HCT116 (cell line): ENCODE data around the gene MBNL2. TPM values are rescaled to one million over a fixed set of nuclear protein-coding genes. Genes with fewer than 3 reads are reported as not detected.

Source experiments
- ATAC-seq: fragments of 200-7000 bp; cut with Tn5 transposase; 2 replicates; pipeline ENCODE4 v1.9.1; 2020; ENCODE audit warnings: mild to moderate bottlenecking, moderate library complexity
- BruUV-seq: library from RNA; stranded (reverse); fragments of 400-500 nt; replicated peaks from 2 replicates; lab custom pipeline; 2021; lab: Mats Ljungman, UMichigan
- CTCF ChIA-PET: fragments of 300-600 bp; sonication (Branson Sonifier 250); formaldehyde crosslinking; loops from one replicate; lab custom pipeline; 2021; ENCODE audit warnings: antibody characterized with exemption; lab: Charles Lee
- POLR2A ChIA-PET: fragments of 300-600, 350-600 bp; sonication (Branson Sonifier 250); formaldehyde crosslinking; loops from one replicate; lab custom pipeline; 2021; ENCODE audit warnings: antibody characterized with exemption; lab: Charles Lee
- RAD21 ChIA-PET, 2 experiments: fragments of 300-600 bp; sonication (Branson Sonifier 250); formaldehyde crosslinking; loops; one replicate each; lab custom pipeline; 2023; ENCODE audit warnings: low total read pairs in 2 of 2; ENCODE audit not compliant: uncharacterized antibody in 2 of 2, unreplicated experiment in 2 of 2, low non-redundant PET in 1 of 2; lab: Charles Lee
- DNase-seq: peaks from one replicate; pipeline ENCODE4 v3.0.0-alpha.2; 2010; ENCODE audit warnings: low read depth, low spot score
- H2AFZ ChIP-seq: fragments of 200-600 bp; shearing (Covaris generic), sonication (generic); 2 replicates; pipeline ENCODE4 v1.6.1; 2017; ENCODE audit warnings: low read depth, mixed run types, mixed read lengths, antibody characterized with exemption, low read length; ENCODE audit not compliant: poor library complexity, severe bottlenecking
- H3K27ac ChIP-seq: 2 replicates; pipeline ENCODE4 v1.5.1; 2012; ENCODE audit warnings: low read depth, low read length
- H3K27me3 ChIP-seq: fragments of 200-600 bp; sonication (generic); 2 replicates; pipeline ENCODE4 v1.6.1; 2016; ENCODE audit warnings: mixed run types, low read length, mixed read lengths; ENCODE audit not compliant: insufficient read depth
- H3K36me3 ChIP-seq, 2 experiments: fragments of 200-500 bp in 1 of 2; fragments of 200-600 bp in 1 of 2; sonication (Bioruptor generic) in 1 of 2; sonication (generic) in 1 of 2; 2 replicates each; pipeline versions ENCODE4 v1.5.1 to v1.6.1; 2014 to 2016; ENCODE audit warnings: low read length in 2 of 2, inconsistent platforms in 1 of 2, mixed read lengths in 1 of 2, mixed run types in 1 of 2; ENCODE audit not compliant: insufficient read depth in 2 of 2, control insufficient read depth in 1 of 2
- H3K4me1 ChIP-seq, 2 experiments: fragments of 200-600 bp in 1 of 2; sonication (generic) in 1 of 2; 2 replicates each; pipeline versions ENCODE4 v1.5.1 to v1.6.1; 2012 to 2017; ENCODE audit warnings: low read length in 2 of 2, inconsistent platforms in 1 of 2, mild to moderate bottlenecking in 1 of 2, mixed read lengths in 1 of 2, mixed run types in 1 of 2, moderate library complexity in 1 of 2; ENCODE audit not compliant: insufficient read depth in 2 of 2, control insufficient read depth in 1 of 2
- H3K4me2 ChIP-seq: fragments of 200-600 bp; sonication (generic); 2 replicates; pipeline ENCODE4 v1.6.1; 2017; ENCODE audit warnings: mixed run types, low read length, mixed read lengths
- H3K4me3 ChIP-seq, 2 experiments: fragments of 200-600 bp in 1 of 2; sonication (generic) in 1 of 2; replicated peaks in 1 of 2; 2 replicates each; pipeline ENCODE4 v1.5.1; 2011 to 2016; ENCODE audit warnings: low read length in 2 of 2, control low read depth in 1 of 2, low read depth in 1 of 2, mild to moderate bottlenecking in 1 of 2, mixed read lengths in 1 of 2, mixed run types in 1 of 2
- H3K79me2 ChIP-seq: fragments of 200-600 bp; sonication (generic); 2 replicates; pipeline ENCODE4 v1.6.1; 2017; ENCODE audit warnings: mild to moderate bottlenecking, mixed run types, low read length, moderate library complexity, mixed read lengths; ENCODE audit not compliant: insufficient read depth
- H3K9ac ChIP-seq: fragments of 200-600 bp; sonication (generic); 2 replicates; pipeline ENCODE4 v1.6.1; 2016; ENCODE audit warnings: low read length, mixed read lengths
- H3K9me2 ChIP-seq: fragments of 200-600 bp; sonication (generic), shearing (Covaris generic); 2 replicates; pipeline ENCODE4 v1.6.1; 2017; ENCODE audit warnings: mixed run types, mild to moderate bottlenecking, moderate library complexity; ENCODE audit not compliant: insufficient read depth
- H3K9me3 ChIP-seq, 2 experiments: fragments of 200-500 bp in 1 of 2; fragments of 200-600 bp in 1 of 2; sonication (Bioruptor generic) in 1 of 2; sonication (generic) in 1 of 2; 2 replicates each; pipeline ENCODE4 v1.6.1; 2014 to 2017; ENCODE audit warnings: low read length in 2 of 2, mixed read lengths in 2 of 2, inconsistent platforms in 1 of 2, low read depth in 1 of 2, mild to moderate bottlenecking in 1 of 2, mixed run types in 1 of 2, moderate library complexity in 1 of 2; ENCODE audit not compliant: control insufficient read depth in 1 of 2, insufficient read depth in 1 of 2
- H4K20me1 ChIP-seq: fragments of 200-600 bp; sonication (generic), shearing (Covaris generic); 2 replicates; pipeline ENCODE4 v1.6.1; 2017; ENCODE audit warnings: mixed run types, mild to moderate bottlenecking, moderate library complexity; ENCODE audit not compliant: insufficient read depth
- EGR1 ChIP-seq: IDR thresholded peaks from 2 replicates; pipeline ENCODE4 v1.6.1; 2012; ENCODE audit warnings: low read depth
- SIN3A ChIP-seq: IDR thresholded peaks from 2 replicates; pipeline ENCODE4 v1.6.1; 2012; ENCODE audit warnings: low read depth
- YY1 ChIP-seq: IDR thresholded peaks from 2 replicates; pipeline ENCODE4 v1.6.1; 2011; ENCODE audit warnings: low read length, low read depth, moderate library complexity, mild to moderate bottlenecking; ENCODE audit not compliant: insufficient replicate concordance; ENCODE audit errors: extremely low read depth
- ZNF274 ChIP-seq: fragments of 200-500 bp; sonication (Bioruptor generic); IDR thresholded peaks from 2 replicates; pipeline ENCODE4 v1.6.1; 2014; ENCODE audit warnings: mild to moderate bottlenecking, low read depth, low read length, inconsistent platforms
- intact Hi-C: fragments of 100-400 bp; cut with micrococcal nuclease; formaldehyde crosslinking; loops from 2 replicates; pipeline ENCODE4 v1.10.0; 2022
- total RNA-seq: library from RNA; stranded (reverse); gene quantifications from one replicate; pipeline ENCODE4 v1.2.1, GENCODE V29; 2021; ENCODE audit not compliant: unreplicated experiment
- TF ChIP-seq, protein P1 (sequence below): IDR thresholded peaks from 2 replicates; pipeline ENCODE4 v1.6.1; 2012; ENCODE audit warnings: low read depth

MBNL2 gene
- total RNA-seq, 1 experiment from 2014 or later = 73.9 TPM

DNA sequence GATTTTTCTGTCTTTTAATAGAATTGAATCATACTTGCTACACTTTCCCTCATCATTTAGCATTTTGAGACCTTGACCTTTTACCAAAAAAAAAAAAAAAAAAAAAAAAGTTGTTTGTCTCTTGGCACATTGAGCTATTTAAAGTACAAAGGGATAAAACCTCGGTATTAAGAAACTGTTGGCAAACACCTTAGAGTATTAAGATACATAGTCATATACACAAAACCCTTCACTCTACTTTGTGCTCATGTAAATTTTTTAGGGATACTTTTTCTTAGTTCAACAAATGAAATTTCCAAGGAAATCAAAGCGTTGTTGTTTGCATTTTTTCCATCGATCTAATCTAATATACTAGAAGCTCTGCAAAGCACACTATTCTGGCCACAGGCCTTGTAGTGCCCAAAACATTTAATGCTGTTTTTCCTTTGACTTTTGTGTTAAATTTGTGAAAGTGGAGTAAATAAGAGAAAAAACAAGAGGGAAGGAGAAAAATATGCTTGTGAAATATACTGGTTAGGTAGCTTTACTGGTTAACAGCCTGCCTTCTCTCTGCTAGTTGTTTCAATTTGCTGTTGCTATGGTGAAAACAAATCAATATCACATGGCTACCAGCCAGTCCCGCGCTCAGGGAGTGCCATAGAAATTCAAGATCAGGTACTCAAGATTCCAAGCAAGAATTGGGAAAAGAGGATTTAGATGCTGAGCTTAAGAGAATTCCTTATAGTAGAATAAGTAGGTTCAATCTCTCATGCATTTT is 2.6 kb downstream of the MBNL2 start:
- Histone ChIP-seq H2AFZ (no peak overlapping the region), H3K79me2 (peaks cover 69% of the 10 kb centered on the region), H3K4me3 (peak overlapping the region in 1 of 2 experiments; percentile 74; a peak in 2 of 4 replicates), H3K27ac (peak overlapping the region; percentile 74; the same call in 1 of the 2 replicates), H3K9me2 (no peaks in the 10 kb centered on the region)
- TF ChIP-seq EGR1 = no peak
- TF ChIP-seq, all 23 proteins: peak for 0
- H3K9ac ChIP-seq = peak overlapping the region; percentile 80
- H3K27me3 ChIP-seq = no peaks in the 10 kb centered on the region
- ATAC-seq (no peak), DNase-seq (no peak)
- no peaks in the 10 kb centered on the region for H4K20me1 ChIP-seq
- peak overlapping the region; percentile 79 for H3K4me2 ChIP-seq
- peaks cover 47 to 53% of the 10 kb centered on the region in 2 experiments for H3K4me1 ChIP-seq
- H3K36me3 ChIP-seq = no peaks in the 10 kb centered on the region
- ChIA-PET CTCF (interaction anchor here (0.7 to 4.2 kb wide), 4 partner anchors 12 to 114 kb away, joined by 3 to 21 read pairs (median 12); no protein-coding TSS in a partner anchor), RAD21 (no interaction called here), POLR2A (interaction anchor here (1.0 to 3.1 kb wide), 6 partner anchors 26 to 82 kb away, joined by 3 to 31 read pairs (median 4); no protein-coding TSS in a partner anchor)
- no TSS peak for BruUV-seq
- no peaks in the 10 kb centered on the region for H3K9me3 ChIP-seq
- intact Hi-C loops = loop anchor here (5.0 kb wide), 1 partner anchor 133 kb away; no protein-coding TSS in a partner anchor

DNA sequence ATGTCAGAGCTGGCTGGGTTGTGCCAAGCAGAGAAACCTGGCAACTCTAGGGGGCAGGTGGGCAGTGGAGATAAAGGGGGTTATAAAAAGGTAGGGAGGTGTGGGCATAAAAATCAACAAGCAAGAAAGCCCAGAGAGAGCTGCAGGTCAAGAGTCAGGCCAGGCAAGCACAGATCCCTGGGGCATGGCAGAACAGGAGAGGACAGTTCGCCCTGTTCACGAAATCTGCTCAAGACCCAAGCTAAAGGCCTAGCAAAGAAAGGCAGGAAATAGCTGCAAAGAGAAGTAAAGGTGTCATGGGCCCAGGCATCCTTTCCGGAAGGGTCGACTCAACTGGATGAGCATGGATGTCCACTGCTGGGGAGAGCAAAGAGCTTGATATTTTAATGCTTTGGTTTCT is 3.4 kb downstream of the MBNL2 start:
- H3K79me2 ChIP-seq = peaks cover 72% of the 10 kb centered on the region
- no peaks in the 10 kb centered on the region for H4K20me1 ChIP-seq
- CTCF ChIA-PET = interaction anchor here (4.2 kb wide), 1 partner anchor 13 kb away, joined by 18 read pairs; no protein-coding TSS in a partner anchor
- TF ChIP-seq SIN3A (0 out of 2 replicates have a peak, but pooled peaks have one; percentile 32), YY1 (no peak), ZNF274 (no peak)
- TF ChIP-seq, protein P1, sequence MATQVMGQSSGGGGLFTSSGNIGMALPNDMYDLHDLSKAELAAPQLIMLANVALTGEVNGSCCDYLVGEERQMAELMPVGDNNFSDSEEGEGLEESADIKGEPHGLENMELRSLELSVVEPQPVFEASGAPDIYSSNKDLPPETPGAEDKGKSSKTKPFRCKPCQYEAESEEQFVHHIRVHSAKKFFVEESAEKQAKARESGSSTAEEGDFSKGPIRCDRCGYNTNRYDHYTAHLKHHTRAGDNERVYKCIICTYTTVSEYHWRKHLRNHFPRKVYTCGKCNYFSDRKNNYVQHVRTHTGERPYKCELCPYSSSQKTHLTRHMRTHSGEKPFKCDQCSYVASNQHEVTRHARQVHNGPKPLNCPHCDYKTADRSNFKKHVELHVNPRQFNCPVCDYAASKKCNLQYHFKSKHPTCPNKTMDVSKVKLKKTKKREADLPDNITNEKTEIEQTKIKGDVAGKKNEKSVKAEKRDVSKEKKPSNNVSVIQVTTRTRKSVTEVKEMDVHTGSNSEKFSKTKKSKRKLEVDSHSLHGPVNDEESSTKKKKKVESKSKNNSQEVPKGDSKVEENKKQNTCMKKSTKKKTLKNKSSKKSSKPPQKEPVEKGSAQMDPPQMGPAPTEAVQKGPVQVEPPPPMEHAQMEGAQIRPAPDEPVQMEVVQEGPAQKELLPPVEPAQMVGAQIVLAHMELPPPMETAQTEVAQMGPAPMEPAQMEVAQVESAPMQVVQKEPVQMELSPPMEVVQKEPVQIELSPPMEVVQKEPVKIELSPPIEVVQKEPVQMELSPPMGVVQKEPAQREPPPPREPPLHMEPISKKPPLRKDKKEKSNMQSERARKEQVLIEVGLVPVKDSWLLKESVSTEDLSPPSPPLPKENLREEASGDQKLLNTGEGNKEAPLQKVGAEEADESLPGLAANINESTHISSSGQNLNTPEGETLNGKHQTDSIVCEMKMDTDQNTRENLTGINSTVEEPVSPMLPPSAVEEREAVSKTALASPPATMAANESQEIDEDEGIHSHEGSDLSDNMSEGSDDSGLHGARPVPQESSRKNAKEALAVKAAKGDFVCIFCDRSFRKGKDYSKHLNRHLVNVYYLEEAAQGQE = no peak
- RAD21 ChIA-PET = no interaction called here
- peaks cover 40 to 48% of the 10 kb centered on the region in 2 experiments for H3K4me1 ChIP-seq
- DNase-seq (no peak), ATAC-seq (no peak)
- H3K27ac ChIP-seq = no peak overlapping the region
- no peaks in the 10 kb centered on the region for H3K9me3 ChIP-seq
- no peak overlapping the region for H3K4me3 ChIP-seq
- H3K9ac ChIP-seq = no peak overlapping the region
- H2AFZ ChIP-seq = no peak overlapping the region
- POLR2A ChIA-PET = interaction anchor here (1.1 to 1.3 kb wide), 3 partner anchors 26 to 83 kb away, joined by 3 to 4 read pairs (median 3); no protein-coding TSS in a partner anchor
- no peaks in the 10 kb centered on the region for H3K27me3 ChIP-seq
- no TSS peak for BruUV-seq
- H3K4me2 ChIP-seq = peak overlapping the region; percentile 79; the same call in 1 of the 2 replicates
- H3K9me2 ChIP-seq = no peaks in the 10 kb centered on the region
- H3K36me3 ChIP-seq = no peaks in the 10 kb centered on the region
- intact Hi-C loops = no loop called here
